Hematopoietic multipotent progenitor cell (in vitro differentiated cells): ENCODE measurements around the gene ATP5F1C. TPM values are rescaled to one million over a fixed set of nuclear protein-coding genes. Genes with fewer than 3 reads are reported as not detected.

Source experiments
- DNase-seq, 3 donors: peaks; one replicate each; pipeline ENCODE4 v3.0.0-alpha.2; 2011 to 2015; ENCODE audit warnings: low read depth in 2 of 3, low spot score in 2 of 3
- total RNA-seq: library from RNA; depleted of rRNA; stranded (reverse); fragments of >200 nt; gene quantifications from one replicate; pipeline ENCODE4 v1.2.3, GENCODE V29; 2012

The ATP5F1C gene
- total RNA-seq, 1 donor, result 126 TPM

DNA sequence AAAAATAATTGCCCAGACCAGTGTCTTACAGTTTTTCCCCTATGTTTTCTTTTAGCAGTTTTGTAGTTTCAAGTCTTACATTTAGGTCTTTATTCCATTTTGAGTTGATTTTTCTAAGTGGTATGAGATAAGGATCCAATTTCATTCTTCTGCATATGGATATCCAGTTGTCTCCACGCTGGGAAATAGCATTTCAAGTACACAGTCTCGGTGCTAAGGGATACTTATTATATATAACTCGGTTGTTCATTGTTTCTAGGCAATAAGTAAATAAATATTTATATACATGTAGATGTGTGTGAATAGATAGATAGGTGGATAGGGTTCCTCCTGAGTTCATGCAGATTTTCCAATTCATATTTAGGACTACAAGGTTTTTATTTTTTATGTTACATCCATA, 46.3 kb downstream of the ATP5F1C start:
- DNase-seq, result no peak

DNA sequence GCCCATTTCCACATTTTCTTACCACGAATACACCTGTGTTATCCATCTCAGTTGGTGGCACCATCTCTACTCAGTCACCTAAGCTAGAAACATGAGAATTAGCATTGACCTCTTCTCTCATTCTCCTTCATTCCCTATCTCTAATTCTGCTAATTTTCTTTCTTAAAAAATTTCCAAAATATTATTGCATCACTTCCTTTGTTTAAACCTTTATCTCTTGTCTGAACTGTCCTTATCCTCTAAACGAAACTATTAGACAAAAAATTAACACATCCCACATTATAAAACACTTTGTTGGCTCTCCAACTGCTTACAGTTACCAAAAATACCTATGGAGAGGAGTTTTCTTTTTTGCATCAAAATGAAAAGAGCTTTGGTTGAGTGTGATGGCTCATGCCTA, 48.6 kb downstream of the ATP5F1C start:
- no peak for DNase-seq

DNA sequence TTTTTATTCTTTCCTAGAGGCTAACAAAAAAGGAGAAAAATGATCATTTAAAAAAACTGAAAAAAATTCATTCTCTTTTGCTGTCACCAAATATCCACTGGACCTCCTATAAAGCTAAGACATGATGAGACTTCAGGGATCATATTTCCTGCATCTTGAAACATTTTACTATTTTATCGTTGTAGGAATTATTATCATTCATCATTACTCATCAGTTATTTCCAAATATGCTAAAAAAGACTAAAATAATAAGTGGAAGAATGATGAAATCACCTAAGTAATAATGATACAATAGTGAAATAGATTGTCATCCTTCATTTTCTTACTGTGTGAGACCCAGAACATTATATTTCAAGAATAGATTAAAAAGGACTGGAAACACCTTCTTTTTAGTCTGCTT, 58.6 kb downstream of the ATP5F1C start:
- no peak for DNase-seq

DNA sequence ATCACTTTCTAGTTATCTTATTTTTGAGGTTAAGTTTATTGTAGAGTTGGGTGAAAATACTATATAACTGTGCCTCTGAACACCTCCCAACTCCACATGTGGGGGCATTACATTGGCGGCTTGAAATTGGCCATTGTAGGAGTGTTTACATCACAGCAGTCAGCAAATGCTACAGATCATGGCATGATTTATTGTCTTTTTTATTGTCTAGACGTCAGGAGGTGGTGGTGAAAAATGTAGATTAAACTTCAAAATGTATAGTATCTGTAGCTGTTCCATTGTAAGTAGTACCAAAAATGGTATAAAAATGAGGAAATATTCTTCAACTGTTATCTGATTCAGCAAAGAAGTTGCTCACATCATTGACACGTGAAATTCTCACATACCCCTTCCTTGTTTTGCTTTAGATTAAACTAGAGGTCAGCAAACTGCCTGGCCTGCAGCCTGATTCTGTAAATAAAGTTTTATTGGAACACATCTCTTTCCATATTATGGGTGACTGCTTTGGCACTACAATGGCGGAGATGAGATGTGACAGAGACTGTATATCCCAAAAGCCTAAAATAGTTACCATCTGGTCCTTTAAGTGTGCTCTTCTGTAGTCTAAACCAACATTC, 65.4 kb downstream of the ATP5F1C start:
- DNase-seq, result no peak

DNA sequence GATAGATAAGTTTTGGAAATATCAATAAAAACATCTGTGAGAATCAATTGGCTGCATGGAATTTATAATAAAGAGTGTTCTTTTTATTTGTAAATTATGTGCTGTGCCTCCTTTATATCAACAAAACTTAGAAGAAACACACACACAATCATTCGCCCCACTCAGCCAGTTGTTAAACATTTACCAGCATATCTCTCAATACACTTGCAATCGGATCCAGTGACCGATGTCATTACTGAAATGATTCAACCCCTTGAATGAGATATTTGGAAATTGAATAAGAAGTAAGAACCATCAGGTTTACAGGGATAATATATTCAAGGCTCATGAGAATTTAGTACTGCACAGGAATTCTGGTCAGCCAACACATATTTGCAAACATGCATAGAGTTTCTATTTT, 65.9 kb downstream of the ATP5F1C start:
- no peak for DNase-seq

DNA sequence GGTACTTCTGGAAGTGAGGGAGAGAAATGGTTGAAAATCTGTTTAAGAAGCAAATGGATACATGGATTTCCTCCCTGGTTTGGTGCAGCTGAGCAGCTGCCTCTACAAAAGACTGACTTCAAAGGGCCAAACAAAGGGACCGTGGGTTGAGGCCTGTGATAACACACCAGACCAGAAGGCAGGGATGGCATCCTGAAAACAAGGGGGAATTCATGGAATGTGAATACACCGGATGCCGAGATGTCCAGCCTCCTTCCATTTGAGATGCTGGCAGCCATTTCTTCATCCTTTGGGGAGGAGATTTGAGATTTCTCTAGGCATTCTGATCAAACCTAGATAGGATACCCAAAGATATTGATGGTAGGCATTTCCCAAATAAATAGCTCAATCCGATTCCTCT, 67.2 kb downstream of the ATP5F1C start:
- DNase-seq, result no peak

DNA sequence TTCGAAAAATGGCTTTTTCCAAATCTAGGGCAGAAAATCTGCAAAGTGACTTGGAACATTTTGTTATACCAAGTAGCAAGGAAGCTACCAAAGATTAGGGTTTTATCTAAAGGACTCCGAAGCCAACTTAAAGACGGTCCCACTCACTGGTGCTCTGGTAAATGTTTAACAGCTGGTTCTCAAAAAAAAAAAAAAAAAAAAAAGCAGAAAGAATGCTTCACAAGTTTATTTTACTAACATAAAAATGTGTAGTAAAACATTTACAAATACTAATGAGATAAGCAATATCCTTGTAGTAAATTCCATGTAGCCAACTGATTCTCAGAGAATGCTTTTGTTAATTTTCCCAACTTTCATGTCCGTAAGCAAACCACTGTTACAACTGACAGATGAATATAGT, 68.7 kb downstream of the ATP5F1C start:
- DNase-seq, result no peak

DNA sequence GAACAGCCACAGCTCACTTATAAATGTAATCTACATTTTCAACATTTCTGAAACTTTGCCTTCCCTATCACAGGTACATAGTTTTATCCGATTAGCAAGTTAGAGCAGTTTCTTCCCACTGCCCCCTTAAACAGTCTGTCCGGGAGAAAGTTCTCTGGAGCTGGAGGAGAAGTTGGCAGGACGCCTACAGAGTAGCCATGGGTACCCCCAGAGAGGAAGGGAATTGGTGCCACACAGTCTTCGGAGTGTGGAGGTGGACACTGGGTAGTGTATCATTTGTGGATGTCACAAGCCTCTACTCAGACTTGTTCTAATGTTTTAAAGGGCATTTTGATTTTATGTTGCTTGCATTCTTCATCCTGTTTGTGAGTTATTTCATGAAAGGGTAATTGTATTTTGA, 69.3 kb downstream of the ATP5F1C start:
- DNase-seq, result no peak

Other genes with a start within 250 kb of the ATP5F1C start
- gene ITIH5, start 121.2 kb upstream of the ATP5F1C start, total RNA-seq, result under 0.01 TPM
- gene ITIH2, start 84.9 kb upstream of the ATP5F1C start, total RNA-seq, result not detected
- gene KIN, start 184 bp upstream of the ATP5F1C start, total RNA-seq, result 2.2 TPM
- gene TAF3, start 30.3 kb downstream of the ATP5F1C start, total RNA-seq, result 3.0 TPM